Astrocyte (in vitro differentiated cells and primary cell): ENCODE measurements around the gene CD58. TPM values are rescaled to one million over a fixed set of nuclear protein-coding genes. Genes with fewer than 3 reads are reported as not detected.

Source experiments
- DNase-seq: peaks from one replicate; pipeline ENCODE4 v3.0.0-alpha.2; 2010; ENCODE audit warnings: low read depth
- FAIRE-seq: peaks from 2 replicates; lab custom pipeline; 2011; peaks lifted over from hg19 to GRCh38; lab: Jason Lieb, UNC
- H2AFZ ChIP-seq: 2 replicates; pipeline ENCODE4 v1.6.0; 2012; ENCODE audit warnings: low read depth, low read length, inconsistent platforms
- H3K27ac ChIP-seq: 2 replicates; pipeline ENCODE4 v1.5.1; 2011; ENCODE audit warnings: low read depth, low read length, inconsistent platforms
- H3K27me3 ChIP-seq: 2 replicates; pipeline ENCODE4 v1.6.0; 2011; ENCODE audit warnings: low read length, inconsistent platforms; ENCODE audit not compliant: insufficient read depth
- H3K36me3 ChIP-seq: 2 replicates; pipeline ENCODE4 v1.5.1; 2011; ENCODE audit warnings: low read length, inconsistent platforms; ENCODE audit not compliant: insufficient read depth
- H3K4me1 ChIP-seq: 2 replicates; pipeline ENCODE4 v1.5.1; 2011; ENCODE audit warnings: low read length, inconsistent platforms; ENCODE audit not compliant: insufficient read depth
- H3K4me2 ChIP-seq: 2 replicates; pipeline ENCODE4 v1.6.0; 2012; ENCODE audit warnings: low read length, inconsistent platforms
- H3K4me3 ChIP-seq: 2 replicates; pipeline ENCODE4 v1.5.1; 2011; ENCODE audit warnings: low read depth, mild to moderate bottlenecking, low read length, inconsistent platforms; ENCODE audit not compliant: insufficient read depth
- H3K79me2 ChIP-seq: 2 replicates; pipeline ENCODE4 v1.6.0; 2012; ENCODE audit warnings: mild to moderate bottlenecking, low read length, inconsistent platforms; ENCODE audit not compliant: insufficient read depth
- H3K9ac ChIP-seq: 2 replicates; pipeline ENCODE4 v1.6.0; 2012; ENCODE audit warnings: mild to moderate bottlenecking, low read length, inconsistent platforms
- H3K9me3 ChIP-seq: 2 replicates; pipeline ENCODE4 v1.5.1; 2012; ENCODE audit warnings: low read depth, mild to moderate bottlenecking, low read length, inconsistent platforms; ENCODE audit not compliant: insufficient read depth
- H4K20me1 ChIP-seq: 2 replicates; pipeline ENCODE4 v1.6.0; 2012; ENCODE audit warnings: low read length, inconsistent platforms; ENCODE audit not compliant: insufficient read depth
- H3K27ac Mint-ChIP-seq: one replicate; pipeline ENCODE4 v1.8.0; 2021; ENCODE audit warnings: mild to moderate bottlenecking, mixed read lengths; ENCODE audit not compliant: unreplicated experiment
- H3K27me3 Mint-ChIP-seq: one replicate; pipeline ENCODE4 v1.8.0; 2021; ENCODE audit warnings: low read depth, mixed read lengths; ENCODE audit not compliant: unreplicated experiment
- H3K36me3 Mint-ChIP-seq: one replicate; pipeline ENCODE4 v1.8.0; 2021; ENCODE audit warnings: low read depth, mixed read lengths; ENCODE audit not compliant: unreplicated experiment
- H3K4me1 Mint-ChIP-seq: one replicate; pipeline ENCODE4 v1.8.0; 2021; ENCODE audit warnings: low read depth, mixed read lengths; ENCODE audit not compliant: unreplicated experiment
- H3K4me3 Mint-ChIP-seq: one replicate; pipeline ENCODE4 v1.8.0; 2021; ENCODE audit warnings: mild to moderate bottlenecking, moderate library complexity, mixed read lengths; ENCODE audit not compliant: unreplicated experiment
- H3K9me3 Mint-ChIP-seq: one replicate; pipeline ENCODE4 v1.8.0; 2021; ENCODE audit warnings: mild to moderate bottlenecking, mixed read lengths; ENCODE audit not compliant: unreplicated experiment
- CTCF ChIP-seq: IDR thresholded peaks from 2 replicates; pipeline ENCODE4 v1.5.1; 2011; ENCODE audit warnings: low read depth, mild to moderate bottlenecking, inconsistent platforms, low read length, moderate library complexity; ENCODE audit not compliant: insufficient read depth
- EZH2 ChIP-seq: IDR thresholded peaks from 2 replicates; pipeline ENCODE4 v1.6.1; 2012; ENCODE audit warnings: mild to moderate bottlenecking, low read length, inconsistent platforms; ENCODE audit not compliant: insufficient read depth
- total RNA-seq: library from RNA; stranded (reverse); gene quantifications from 2 replicates; pipeline ENCODE4 v1.2.1, GENCODE V29; 2021

The CD58 gene
- total RNA-seq, 1 donor from 2014 or later, result 13.0 TPM

GRCh38 chr1:116503546-116504307, 67.1 kb downstream of the CD58 start:
- DNase-seq (no peak), FAIRE-seq (no peak)
- Mint-ChIP-seq H3K36me3 (peaks cover 2% of the 10 kb centered on the region), H3K9me3 (peaks cover 2% of the 10 kb centered on the region), H3K27me3 (no peaks in the 10 kb centered on the region), H3K4me1 (peaks cover 24% of the 10 kb centered on the region), H3K27ac (no peak overlapping the region), H3K4me3 (no peak overlapping the region)
- Histone ChIP-seq H3K36me3 (no peaks in the 10 kb centered on the region), H3K9me3 (no peaks in the 10 kb centered on the region), H2AFZ (no peak overlapping the region), H4K20me1 (no peaks in the 10 kb centered on the region), H3K9ac (no peak overlapping the region), H3K27ac (no peak overlapping the region), H3K27me3 (no peaks in the 10 kb centered on the region), H3K79me2 (no peaks in the 10 kb centered on the region), H3K4me2 (peak overlapping the region; percentile 37), H3K4me1 (peaks cover 20% of the 10 kb centered on the region), H3K4me3 (no peak overlapping the region)
- TF ChIP-seq EZH2, result no peak
- TF ChIP-seq CTCF, result no peak

- H3K27ac Mint-ChIP-seq, result no peak overlapping the region
- Histone ChIP-seq H3K36me3 (no peaks in the 10 kb centered on the region), H3K4me3 (no peak overlapping the region), H3K79me2 (no peaks in the 10 kb centered on the region), H3K27me3 (no peaks in the 10 kb centered on the region), H3K4me1 (peaks cover 17% of the 10 kb centered on the region), H4K20me1 (no peaks in the 10 kb centered on the region), H2AFZ (no peak overlapping the region), H3K9me3 (no peaks in the 10 kb centered on the region), H3K27ac (no peak overlapping the region), H3K4me2 (no peak overlapping the region), H3K9ac (no peak overlapping the region)
- H3K4me1 Mint-ChIP-seq, result peaks cover 23% of the 10 kb centered on the region
- peaks cover 2% of the 10 kb centered on the region for H3K9me3 Mint-ChIP-seq
- H3K36me3 Mint-ChIP-seq, result peaks cover 2% of the 10 kb centered on the region
- H3K27me3 Mint-ChIP-seq, result no peaks in the 10 kb centered on the region
- FAIRE-seq, result no peak
- no peak for TF ChIP-seq EZH2
- TF ChIP-seq CTCF, result no peak
- H3K4me3 Mint-ChIP-seq, result no peak overlapping the region
- DNase-seq, result no peak
Observed at GRCh38 chr1:116502671-116503314, 68.0 kb downstream of the CD58 start.

GRCh38 chr1:116501870-116502244, 69.0 kb downstream of the CD58 start:
- no peak overlapping the region for H3K4me3 Mint-ChIP-seq
- no peaks in the 10 kb centered on the region for H3K27me3 Mint-ChIP-seq
- H3K27ac ChIP-seq, result no peak overlapping the region
- no peak for FAIRE-seq
- H3K27ac Mint-ChIP-seq, result no peak overlapping the region
- peaks cover 21% of the 10 kb centered on the region for H3K4me1 ChIP-seq
- no peak for TF ChIP-seq EZH2
- no peaks in the 10 kb centered on the region for H3K27me3 ChIP-seq
- no peak overlapping the region for H2AFZ ChIP-seq
- no peaks in the 10 kb centered on the region for H3K36me3 ChIP-seq
- H3K4me1 Mint-ChIP-seq, result peaks cover 28% of the 10 kb centered on the region
- DNase-seq, result no peak
- H3K79me2 ChIP-seq, result no peaks in the 10 kb centered on the region
- no peak overlapping the region for H3K4me3 ChIP-seq
- H3K9ac ChIP-seq, result no peak overlapping the region
- peaks cover 2% of the 10 kb centered on the region for H3K9me3 Mint-ChIP-seq
- H3K9me3 ChIP-seq, result no peaks in the 10 kb centered on the region
- peaks cover 2% of the 10 kb centered on the region for H3K36me3 Mint-ChIP-seq
- H3K4me2 ChIP-seq, result no peak overlapping the region
- H4K20me1 ChIP-seq, result no peaks in the 10 kb centered on the region
